Astrocyte of the spinal cord (primary cell): ENCODE results near the gene CUL3.
A peak's percentile ranks its signal among the peaks of the same experiment; 100 is the strongest.

Experiments used
- DNase-seq: peaks from one replicate; pipeline ENCODE4 v3.0.0; 2011; ENCODE audit warnings: low read depth, low spot score
- H3K4me3 ChIP-seq: 2 replicates; pipeline ENCODE4 v1.5.1; 2011; ENCODE audit warnings: low read depth, mild to moderate bottlenecking, low read length, moderate library complexity
- in situ Hi-C: cut with HindIII; loops from 2 replicates; pipeline ENCODE4 v1.10.0; 2017; ENCODE audit warnings: low sequenced_read_pairs
- TF ChIP-seq, protein P1 (sequence below): IDR thresholded peaks from 2 replicates; pipeline ENCODE4 v1.5.1; 2012; ENCODE audit warnings: low read depth, mild to moderate bottlenecking, low read length, inconsistent platforms

Gene CUL3

DNA sequence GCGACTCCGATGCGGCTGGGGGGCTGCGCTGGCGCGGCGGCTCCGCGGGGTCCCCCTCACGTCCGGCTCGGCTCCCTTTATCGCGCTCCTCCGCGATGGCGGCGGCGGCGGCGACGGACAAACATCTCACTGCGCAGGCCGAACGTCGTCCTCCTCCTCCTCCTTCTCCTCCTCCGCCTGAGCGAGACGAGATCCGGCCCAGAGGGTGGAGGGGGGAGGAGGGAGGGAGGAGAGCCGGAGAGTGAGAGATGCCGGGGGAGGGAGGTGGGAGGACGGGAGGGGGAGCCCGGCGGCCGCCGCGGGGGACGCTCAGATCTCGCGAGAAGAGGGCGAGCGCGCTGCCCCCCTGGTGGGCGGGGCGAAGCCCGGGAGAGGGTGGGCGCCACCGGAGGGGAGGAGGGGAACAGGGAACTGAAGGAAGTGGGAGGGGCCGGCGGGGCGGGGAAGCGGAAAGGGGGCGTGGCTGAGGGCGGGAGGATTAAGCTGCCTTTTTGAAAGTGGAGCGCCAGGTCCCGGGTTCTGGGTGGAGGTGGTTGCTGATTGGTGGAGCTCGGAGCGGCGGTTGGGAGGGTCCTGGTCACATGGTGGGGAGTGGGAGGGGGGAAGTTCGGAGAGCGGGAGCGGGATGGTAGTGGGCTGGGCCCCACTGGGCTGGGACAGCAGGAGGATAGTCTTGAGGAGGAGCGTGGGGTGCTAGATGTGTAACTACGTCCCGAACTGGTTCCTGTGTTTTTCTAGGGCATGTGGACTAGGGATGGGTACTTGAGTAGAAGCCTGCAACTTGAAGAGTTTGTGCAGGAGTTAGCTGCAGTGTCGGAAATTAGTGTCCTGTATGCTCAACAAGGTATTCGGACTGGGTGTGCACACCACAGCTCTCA is at the start of gene CUL3:
CUL3 (minus strand) TSS at position 153 of the 878 bp plus-strand sequence. CDS start 354 bp downstream, outside the sequence.
- peak; percentile 99 for DNase-seq
- in situ Hi-C loops: no loop called here
- TF ChIP-seq, protein P1, sequence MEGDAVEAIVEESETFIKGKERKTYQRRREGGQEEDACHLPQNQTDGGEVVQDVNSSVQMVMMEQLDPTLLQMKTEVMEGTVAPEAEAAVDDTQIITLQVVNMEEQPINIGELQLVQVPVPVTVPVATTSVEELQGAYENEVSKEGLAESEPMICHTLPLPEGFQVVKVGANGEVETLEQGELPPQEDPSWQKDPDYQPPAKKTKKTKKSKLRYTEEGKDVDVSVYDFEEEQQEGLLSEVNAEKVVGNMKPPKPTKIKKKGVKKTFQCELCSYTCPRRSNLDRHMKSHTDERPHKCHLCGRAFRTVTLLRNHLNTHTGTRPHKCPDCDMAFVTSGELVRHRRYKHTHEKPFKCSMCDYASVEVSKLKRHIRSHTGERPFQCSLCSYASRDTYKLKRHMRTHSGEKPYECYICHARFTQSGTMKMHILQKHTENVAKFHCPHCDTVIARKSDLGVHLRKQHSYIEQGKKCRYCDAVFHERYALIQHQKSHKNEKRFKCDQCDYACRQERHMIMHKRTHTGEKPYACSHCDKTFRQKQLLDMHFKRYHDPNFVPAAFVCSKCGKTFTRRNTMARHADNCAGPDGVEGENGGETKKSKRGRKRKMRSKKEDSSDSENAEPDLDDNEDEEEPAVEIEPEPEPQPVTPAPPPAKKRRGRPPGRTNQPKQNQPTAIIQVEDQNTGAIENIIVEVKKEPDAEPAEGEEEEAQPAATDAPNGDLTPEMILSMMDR: no peak
- peak within 1 kb of the TSS; percentile 96 for H3K4me3 ChIP-seq

- in situ Hi-C loops: no loop called here
- TF ChIP-seq, protein P1: no peak
- H3K4me3 ChIP-seq: no peak overlapping the region
- DNase-seq: no peak
Measured at GRCh38 chr2:224630659-224631550, 45.7 kb upstream of the CUL3 start.

DNA sequence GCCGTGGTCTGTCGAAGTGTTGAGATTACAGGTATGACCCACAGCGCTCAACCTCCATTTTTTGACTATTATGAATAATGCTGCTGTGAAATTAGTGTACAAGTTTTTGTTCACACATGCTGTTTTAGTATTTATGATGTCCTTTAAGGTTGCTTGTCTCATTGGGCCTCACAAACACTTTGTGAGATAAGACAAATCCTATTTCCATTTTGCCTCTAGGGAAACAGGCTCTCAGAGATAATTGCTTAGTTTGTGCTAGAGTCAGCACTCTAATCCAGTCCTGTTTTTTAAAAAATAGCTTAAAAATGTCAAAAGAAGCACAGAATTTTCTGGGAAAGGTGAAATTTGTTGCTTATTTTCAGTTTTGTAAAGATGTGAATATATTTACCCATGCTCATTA is 43.3 kb upstream of the CUL3 start:
- no peak for DNase-seq
- TF ChIP-seq, protein P1: no peak
- in situ Hi-C loops: no loop called here
- H3K4me3 ChIP-seq: no peak overlapping the region

DNA sequence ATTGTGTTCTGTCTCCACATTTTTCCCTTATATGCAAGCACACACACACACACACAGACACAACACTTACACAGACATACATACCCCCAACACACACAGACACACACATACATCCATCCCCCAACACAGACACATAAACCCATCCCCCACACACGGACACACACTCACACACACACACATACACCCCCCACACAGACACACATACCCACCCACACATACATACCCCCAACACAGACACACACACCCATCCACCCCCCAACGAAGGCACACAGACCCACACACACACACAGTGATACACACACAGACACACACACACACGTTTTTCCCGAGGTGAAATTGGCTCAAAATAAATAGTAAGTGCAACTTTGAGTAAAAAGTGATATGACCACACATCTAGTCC is 41.6 kb upstream of the CUL3 start:
- no peak for DNase-seq
- in situ Hi-C loops: no loop called here
- TF ChIP-seq, protein P1: no peak
- H3K4me3 ChIP-seq: no peak overlapping the region

DNA sequence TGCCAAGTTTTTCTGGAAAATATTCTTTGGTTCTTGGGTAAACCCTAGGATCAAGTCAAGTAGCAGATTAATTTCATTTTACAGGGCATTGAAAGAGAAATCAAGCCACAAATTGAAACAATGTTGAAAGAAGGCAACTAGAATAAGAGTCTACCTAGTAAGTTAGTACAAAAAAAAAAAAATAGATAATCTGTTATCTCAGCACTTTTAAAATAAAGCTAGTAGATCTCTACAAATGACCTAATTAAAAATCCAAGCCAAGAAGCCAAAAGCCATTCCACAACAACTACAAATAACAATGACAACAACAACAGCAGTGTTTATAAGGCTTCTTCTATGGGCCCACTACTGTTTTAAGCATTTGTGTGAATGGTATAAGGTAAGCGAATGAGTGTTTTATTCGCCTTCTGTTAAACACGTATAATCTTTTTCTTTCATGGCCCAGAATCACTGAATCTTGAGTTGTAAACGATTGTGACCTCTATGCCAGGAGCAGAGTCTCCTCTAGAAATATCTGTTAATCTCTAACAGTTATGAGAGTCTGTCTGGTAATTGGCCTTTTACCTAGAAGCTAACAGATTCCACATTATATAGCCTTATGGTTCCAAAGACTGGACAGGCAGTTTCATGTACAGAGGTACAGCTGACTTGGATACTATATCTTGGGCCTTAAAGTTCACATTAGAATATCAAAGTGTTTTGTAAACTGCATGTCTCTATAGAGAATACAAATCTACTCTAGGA is 28.6 kb upstream of the CUL3 start:
- in situ Hi-C loops: no loop called here
- TF ChIP-seq, protein P1: no peak
- DNase-seq: no peak
- no peak overlapping the region for H3K4me3 ChIP-seq

DNA sequence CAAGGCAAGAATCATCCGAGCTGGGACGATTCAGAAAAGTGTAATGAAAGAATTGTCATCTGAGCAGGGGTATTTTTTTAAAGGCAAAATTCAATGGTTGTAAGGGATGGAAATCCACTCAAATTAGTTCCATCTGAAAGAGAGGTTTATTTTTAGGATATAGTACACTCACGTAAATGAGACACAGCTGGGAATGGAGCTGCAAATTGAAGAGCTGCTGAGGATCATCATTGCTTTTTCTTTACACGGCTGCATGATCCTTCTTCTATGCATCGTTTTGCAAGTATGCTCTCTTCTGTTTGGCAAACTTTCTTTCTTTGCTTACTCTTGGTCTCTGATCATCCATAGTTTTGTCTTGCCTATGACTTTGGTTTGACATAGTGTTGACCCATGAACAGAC is 27.4 kb upstream of the CUL3 start:
- TF ChIP-seq, protein P1: no peak
- in situ Hi-C loops: no loop called here
- DNase-seq: no peak
- no peak overlapping the region for H3K4me3 ChIP-seq
